Prostate gland (tissue), 2 donors: Measurements from ENCODE around the gene PRKAR1B. TPM values are rescaled to one million over a fixed set of nuclear protein-coding genes. Genes with fewer than 3 reads are reported as not detected.

Source experiments
- DNase-seq: peaks from one replicate; pipeline ENCODE4 v3.0.0-alpha.2; 2019; ENCODE audit warnings: low spot score
- H3K27ac ChIP-seq, 2 donors: fragments of 200-600 bp; sonication (generic); 2 replicates each; pipeline ENCODE4 v1.5.1; 2017 to 2019
- H3K27me3 ChIP-seq: fragments of 200-600 bp; sonication (generic); replicated peaks from 2 replicates; pipeline ENCODE4 v1.5.1; 2019; ENCODE audit not compliant: insufficient read depth
- H3K36me3 ChIP-seq, 2 donors: fragments of 200-600 bp; sonication (generic); 1 replicate in 1 of 2; 2 replicates in 1 of 2; pipeline versions ENCODE4 v1.5.1 to v1.8.1; 2017 to 2019
- H3K4me1 ChIP-seq: fragments of 200-600 bp; sonication (generic); replicated peaks from 2 replicates; pipeline ENCODE4 v1.5.1; 2019
- H3K4me3 ChIP-seq, 2 donors: fragments of 200-600 bp; sonication (generic); 2 replicates each; pipeline ENCODE4 v1.5.1; 2017 to 2019
- H3K9me3 ChIP-seq: fragments of 200-600 bp; sonication (generic); 2 replicates; pipeline ENCODE4 v1.5.1; 2017
- CTCF ChIP-seq, 4 experiments: fragments of 200-600 bp in 2 of 4; fragments of 450-650 bp in 2 of 4; sonication (generic) in 2 of 4; IDR thresholded peaks; 1 replicate in 3 of 4; 2 replicates in 1 of 4; pipeline ENCODE4 v1.5.1; 2016 to 2019; ENCODE audit warnings: antibody characterized with exemption in 4 of 4, mild to moderate bottlenecking in 2 of 4, moderate library complexity in 2 of 4
- POLR2A ChIP-seq: fragments of 450-650 bp; IDR thresholded peaks from one replicate; pipeline ENCODE4 v1.6.1; 2016; ENCODE audit warnings: antibody characterized with exemption, mild to moderate bottlenecking
- POLR2AphosphoS5 ChIP-seq: sonication (generic); formaldehyde crosslinking; IDR thresholded peaks from one replicate; pipeline ENCODE4 v1.6.1; 2017; ENCODE audit warnings: antibody characterized with exemption
- whole genome bisulfite sequencing: methylation state at CpG from one replicate; pipeline ENCODE4 v1.1.5; 2018; 5-methylcytosine and 5-hydroxymethylcytosine counted together
- intact Hi-C: fragments of 100-400 bp; cut with DNase I; formaldehyde crosslinking; loops from one replicate; pipeline ENCODE4 v1.14.2; 2022
- total RNA-seq, 2 donors: library from RNA; depleted of rRNA; stranded (reverse); fragments of >200 nt; gene quantifications; one replicate each; pipeline ENCODE4 v1.1.0, GENCODE V29; 2016

The PRKAR1B gene
- total RNA-seq, 2 donors from 2014 or later, result 20.2 to 44.8 TPM

DNA sequence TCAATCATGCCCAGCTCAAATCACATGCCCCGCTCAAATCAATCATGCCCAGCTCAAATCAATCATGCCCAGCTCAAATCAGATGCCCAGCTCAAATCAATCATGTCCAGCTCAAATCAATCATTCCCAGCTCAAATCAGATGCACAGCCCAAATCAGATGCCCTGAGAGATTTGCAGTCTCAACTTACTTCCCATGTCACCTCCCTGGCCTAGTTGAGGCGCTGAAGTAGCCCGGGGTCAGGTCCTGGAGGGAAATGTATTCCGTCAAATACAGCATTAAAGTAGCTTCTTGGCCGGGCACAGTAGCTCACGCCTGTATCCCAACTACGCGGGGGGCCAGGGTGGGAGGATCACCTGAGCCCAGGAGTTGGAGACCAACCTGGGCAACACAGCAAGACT lies 15.7 kb upstream of the PRKAR1B start:
- no peak for DNase-seq
- H3K36me3 ChIP-seq, result peaks cover 5 to 18% of the 10 kb centered on the region in 2 donors

DNA sequence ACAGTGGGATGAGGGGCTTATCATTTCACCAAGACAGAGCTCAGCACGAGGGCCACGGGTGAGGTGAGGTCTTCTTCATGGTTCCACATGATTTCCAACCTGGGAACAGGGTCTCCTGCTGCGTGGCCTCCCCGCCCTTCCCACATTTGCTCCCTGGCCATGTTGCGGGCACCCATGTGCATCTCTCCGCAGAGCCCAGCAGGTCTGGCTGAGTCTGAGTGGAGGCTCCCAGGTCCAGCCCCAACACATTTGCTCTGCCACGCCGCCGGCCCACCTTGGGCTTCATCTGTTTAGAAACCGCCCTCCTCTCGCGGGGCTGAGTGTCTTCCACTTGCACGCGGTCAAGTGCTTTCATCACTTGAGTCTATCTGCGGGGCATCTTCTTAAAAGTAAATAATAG lies 14.8 kb upstream of the PRKAR1B start:
- no peak overlapping the region for H3K4me3 ChIP-seq
- no peaks in the 10 kb centered on the region for H3K4me1 ChIP-seq
- peaks cover 5 to 18% of the 10 kb centered on the region in 2 donors for H3K36me3 ChIP-seq
- no peaks in the 10 kb centered on the region for H3K27me3 ChIP-seq
- H3K27ac ChIP-seq, result no peak overlapping the region
- TF ChIP-seq POLR2AphosphoS5 (no peak), CTCF (IDR thresholded peaks at IDR 0.05) (no peak), POLR2A (no peak)
- no peak for DNase-seq
- 89% methylated on average over 15 of the region's 15 CpGs for WGBS
- H3K9me3 ChIP-seq, result no peaks in the 10 kb centered on the region
- intact Hi-C loops, result no loop called here

More for the DNA sequence above, 15.7 kb upstream of the PRKAR1B start:
- H3K4me3 ChIP-seq, result no peak overlapping the region
- intact Hi-C loops, result no loop called here
- H3K27ac ChIP-seq, result no peak overlapping the region
- H3K9me3 ChIP-seq, result no peaks in the 10 kb centered on the region
- WGBS, result 77% methylated on average over 8 of the region's 8 CpGs
- no peaks in the 10 kb centered on the region for H3K4me1 ChIP-seq
- TF ChIP-seq POLR2A, result no peak
- TF ChIP-seq POLR2AphosphoS5, result no peak
- no peak for TF ChIP-seq CTCF (IDR thresholded peaks at IDR 0.05)
- no peaks in the 10 kb centered on the region for H3K27me3 ChIP-seq

DNA sequence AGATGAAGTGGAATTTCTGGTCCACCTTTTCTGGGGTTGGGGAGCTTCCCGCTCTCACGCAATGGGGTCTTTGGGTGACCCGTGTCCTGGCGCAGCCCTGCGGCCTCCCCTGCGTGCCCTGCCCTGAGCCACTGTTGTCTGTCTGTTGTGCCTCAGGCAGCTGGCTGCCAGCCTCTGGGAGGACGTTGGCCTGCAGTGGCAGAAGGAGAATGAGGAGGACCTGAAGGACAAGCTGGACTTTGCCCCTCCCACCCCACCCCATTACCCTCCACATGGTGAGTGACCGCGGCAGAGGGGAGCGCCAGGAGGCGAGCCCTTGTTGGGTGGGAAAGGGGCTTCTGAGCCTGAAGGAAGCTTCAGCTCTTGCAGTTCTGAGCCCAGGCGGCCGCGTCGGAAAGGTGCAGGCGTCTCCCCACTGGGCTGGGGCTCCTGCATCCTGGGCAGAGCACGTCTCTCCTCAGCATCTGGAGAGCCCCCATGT lies 14.2 kb upstream of the PRKAR1B start:
- WGBS, result 93% methylated on average over 17 of the region's 17 CpGs
- Histone ChIP-seq H3K9me3 (no peaks in the 10 kb centered on the region), H3K4me1 (no peaks in the 10 kb centered on the region), H3K27ac (no peak overlapping the region), H3K36me3 (peaks cover 5 to 18% of the 10 kb centered on the region in 2 donors), H3K27me3 (no peaks in the 10 kb centered on the region), H3K4me3 (no peak overlapping the region)
- TF ChIP-seq CTCF (IDR thresholded peaks at IDR 0.05) (no peak), POLR2AphosphoS5 (no peak), POLR2A (no peak)
- intact Hi-C loops, result no loop called here
- no peak for DNase-seq

DNA sequence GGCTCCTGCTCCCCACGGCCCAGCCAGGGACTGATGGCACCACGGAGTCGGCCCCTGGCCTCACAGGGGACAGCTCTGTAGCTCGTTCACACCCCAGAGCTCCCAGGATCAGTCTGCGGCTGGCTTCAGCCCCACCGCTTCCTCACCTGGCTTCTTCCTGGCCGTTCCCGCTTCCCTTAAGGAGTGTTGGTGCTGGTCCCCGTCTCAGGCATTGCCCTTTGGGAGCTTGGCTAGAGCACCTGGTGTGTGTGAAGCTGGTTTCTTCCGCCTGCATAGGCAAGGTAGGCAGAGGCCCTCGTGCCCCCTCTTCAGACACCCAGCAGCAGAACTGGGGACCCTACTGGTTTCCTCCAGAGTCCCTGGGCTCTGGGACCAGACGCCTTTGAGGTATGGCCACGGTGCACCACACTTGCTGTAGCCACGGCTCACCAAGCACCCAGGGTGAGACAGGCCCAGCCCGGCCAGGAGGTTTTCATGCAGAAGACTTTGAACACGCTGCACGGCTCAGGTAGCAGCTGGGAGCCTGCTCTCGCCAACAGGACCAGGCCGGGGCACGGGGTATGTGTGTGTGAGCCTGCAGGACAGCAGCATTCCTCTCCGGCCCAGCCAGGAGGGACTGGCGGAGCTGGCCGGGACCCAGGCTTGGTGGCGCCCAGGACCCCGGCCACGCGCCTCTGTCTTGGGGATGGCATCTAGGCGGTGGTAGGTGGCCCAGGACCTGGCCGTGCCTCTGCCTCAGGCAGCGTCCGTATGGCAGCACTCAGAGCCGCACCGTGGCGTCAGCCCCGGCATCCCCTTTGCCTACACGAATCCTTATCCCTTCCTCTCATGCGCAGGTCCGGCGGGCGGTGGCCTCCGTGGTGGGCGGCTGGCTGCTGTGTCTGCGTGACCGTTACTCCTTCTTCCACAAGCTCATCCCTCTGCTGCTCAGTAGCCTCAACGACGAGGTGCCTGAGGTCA lies 13.2 kb upstream of the PRKAR1B start:
- H3K4me3 ChIP-seq, result no peak overlapping the region
- H3K4me1 ChIP-seq, result no peaks in the 10 kb centered on the region
- H3K27me3 ChIP-seq, result no peaks in the 10 kb centered on the region
- no peaks in the 10 kb centered on the region for H3K9me3 ChIP-seq
- TF ChIP-seq POLR2AphosphoS5 (no peak), POLR2A (no peak), CTCF (IDR thresholded peaks at IDR 0.05) (no peak)
- WGBS, result 95% methylated on average over 46 of the region's 46 CpGs
- no peak overlapping the region for H3K27ac ChIP-seq
- peaks cover 5 to 18% of the 10 kb centered on the region in 2 donors for H3K36me3 ChIP-seq
- DNase-seq, result no peak
- intact Hi-C loops, result no loop called here
